T follicular helper cell (primary cell): ENCODE results near the gene LZTR1.
A peak's percentile ranks its signal among the peaks of the same experiment; 100 is the strongest.
"Not testable (repeated sequence)": the region's sequence is repeated elsewhere in the genome, so short reads cannot be mapped to it uniquely, and the experiment has no call there.

ENCODE experiments used
- DNase-seq: peaks from one replicate; pipeline ENCODE4 v3.0.0-alpha.2; 2020; ENCODE audit warnings: low read depth

LZTR1 gene

GRCh38 chr22:20965888-20966855 is 15.9 kb upstream of the LZTR1 start:
- no peak for DNase-seq

DNA sequence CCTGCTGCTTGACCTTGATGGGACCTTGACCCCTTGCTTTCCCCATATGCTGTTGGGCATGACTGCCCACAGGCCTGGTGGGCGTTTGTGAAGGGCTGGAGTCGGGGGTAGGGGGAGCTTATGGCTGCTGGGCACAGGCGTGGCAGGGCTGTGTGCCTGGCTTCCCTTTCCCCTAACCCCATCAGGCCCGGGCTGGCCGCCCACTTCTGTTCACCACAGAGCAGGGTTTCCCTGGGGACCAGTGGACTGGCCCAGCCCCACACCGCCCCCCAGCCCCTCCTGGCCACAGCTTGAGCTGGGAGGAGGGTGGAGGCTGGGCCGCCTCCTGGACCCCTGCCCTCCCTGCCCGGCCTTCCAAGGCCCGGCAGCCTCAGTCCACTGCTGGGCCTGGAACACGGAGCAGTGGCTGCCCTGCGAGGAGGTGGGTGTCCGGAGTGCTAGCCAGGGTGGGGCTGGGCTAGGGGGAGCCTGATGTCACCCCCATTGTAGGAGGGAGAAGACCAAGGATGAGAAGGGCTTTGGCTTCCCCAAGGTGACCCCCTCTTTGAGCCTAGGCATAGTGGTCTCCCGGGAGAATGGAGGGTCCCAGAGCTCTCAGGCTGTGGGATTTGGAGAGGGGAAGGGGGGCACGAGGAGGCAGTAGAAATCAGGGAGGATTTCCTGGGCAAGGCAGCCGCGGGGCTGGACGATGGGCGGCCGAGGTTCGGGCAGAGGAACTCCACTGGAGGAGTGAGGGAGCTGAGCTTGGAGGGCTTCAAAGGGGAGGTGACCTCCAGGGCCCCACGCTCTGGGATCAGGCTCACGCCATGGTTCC is 15.0 kb upstream of the LZTR1 start, which contains the start of gene AIFM3:
TSS of gene AIFM3 (plus strand) at position 373 of the 814 bp plus-strand sequence. CDS start 690 bp downstream, outside the sequence.
- no peak for DNase-seq

DNA sequence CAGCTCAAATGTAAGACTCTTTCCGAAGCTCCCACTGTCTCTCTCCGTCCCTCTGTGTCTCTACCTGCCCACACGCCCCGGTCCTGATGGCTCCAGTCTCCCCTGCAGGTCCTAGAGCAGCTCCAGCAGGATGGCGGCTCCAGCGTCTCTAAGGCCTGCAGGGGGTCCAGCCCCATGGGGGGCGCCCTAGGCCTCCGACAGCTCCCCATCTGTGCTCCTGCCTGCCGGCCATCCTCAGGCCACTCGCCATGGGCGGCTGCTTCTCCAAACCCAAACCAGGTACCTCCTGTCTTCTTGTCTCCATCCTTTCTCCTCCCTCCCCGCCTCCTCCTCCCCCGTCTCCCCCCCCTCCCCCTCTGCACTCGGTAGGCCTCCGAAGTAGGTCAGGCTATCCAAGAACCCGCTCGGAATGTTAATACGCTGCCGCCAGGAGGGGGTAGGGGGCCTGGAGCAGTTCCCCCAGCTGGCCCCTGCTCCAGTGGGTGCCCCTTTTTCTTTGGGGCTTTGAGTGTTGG is 14.3 kb upstream of the LZTR1 start:
- DNase-seq = no peak

DNA sequence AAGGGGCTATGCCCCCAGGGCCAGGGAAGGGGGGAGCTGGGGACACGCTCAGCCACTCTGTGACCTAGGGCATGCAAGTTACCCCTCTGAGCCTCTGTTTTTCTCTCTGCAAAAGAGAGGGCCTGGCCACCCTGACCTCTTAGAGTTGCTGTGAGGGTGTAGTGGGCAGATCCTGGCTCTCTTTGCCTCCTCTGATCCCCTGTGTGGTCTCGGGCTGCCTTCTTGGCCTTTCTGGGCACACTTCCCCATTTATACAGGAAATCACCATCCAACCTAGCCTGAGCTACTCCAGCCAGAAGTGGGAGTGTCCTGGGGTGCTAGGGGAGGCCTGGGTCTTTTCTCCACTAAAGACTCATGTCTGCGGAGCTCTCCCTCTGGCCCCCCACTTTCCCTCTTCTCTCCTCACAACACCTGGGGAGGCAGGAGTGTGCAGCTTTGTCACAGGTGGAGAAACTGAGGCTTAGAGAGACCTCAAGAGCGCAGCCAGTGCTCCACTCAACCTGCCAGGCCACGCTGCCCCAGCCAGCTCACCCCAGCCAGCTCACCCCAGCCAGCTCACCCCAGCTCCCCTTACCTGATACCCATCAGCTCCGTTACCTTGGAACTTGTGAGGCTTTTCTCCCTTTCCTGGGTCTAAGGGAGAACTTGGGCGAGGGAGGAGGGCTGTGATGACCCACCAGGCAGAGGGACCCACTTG is 13.7 kb upstream of the LZTR1 start:
- DNase-seq = no peak

- DNase-seq = no peak
Observed at GRCh38 chr22:20970939-20971657, 11.0 kb upstream of the LZTR1 start.

DNA sequence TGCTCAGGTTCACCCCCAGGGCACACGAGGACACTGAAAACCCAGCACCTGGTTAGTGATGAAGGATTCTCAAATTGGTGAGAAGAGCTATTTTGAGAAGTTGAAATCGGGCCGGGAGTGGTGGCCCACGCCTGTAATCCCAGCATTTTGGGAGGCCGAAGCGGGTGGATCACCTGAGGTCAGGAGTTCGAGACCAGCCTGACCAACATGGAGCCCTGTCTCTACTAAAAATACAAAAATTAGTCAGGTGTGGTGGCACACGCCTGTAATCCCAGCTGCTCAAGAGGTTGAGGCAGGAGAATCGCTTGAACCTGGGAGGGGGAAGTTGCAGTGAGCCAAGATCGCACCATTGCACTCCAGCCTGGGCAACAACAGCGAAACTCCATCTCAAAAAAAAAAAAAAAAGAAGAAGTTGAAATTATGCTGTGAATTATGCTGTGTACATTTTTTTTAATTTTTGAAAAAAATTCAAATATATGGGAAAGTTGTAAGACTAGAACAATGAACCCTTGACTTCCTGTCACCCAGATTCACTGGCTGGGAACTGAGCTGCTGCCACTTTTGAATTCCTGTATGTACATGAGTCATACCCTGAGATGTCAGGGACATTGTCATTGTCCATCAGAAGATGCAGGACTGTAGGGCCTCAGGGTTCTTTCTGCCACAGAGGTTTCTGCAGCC is 9.9 kb upstream of the LZTR1 start:
- not testable (repeated sequence) for DNase-seq

GRCh38 chr22:20972933-20973577 is 9.0 kb upstream of the LZTR1 start:
- no peak for DNase-seq

DNA sequence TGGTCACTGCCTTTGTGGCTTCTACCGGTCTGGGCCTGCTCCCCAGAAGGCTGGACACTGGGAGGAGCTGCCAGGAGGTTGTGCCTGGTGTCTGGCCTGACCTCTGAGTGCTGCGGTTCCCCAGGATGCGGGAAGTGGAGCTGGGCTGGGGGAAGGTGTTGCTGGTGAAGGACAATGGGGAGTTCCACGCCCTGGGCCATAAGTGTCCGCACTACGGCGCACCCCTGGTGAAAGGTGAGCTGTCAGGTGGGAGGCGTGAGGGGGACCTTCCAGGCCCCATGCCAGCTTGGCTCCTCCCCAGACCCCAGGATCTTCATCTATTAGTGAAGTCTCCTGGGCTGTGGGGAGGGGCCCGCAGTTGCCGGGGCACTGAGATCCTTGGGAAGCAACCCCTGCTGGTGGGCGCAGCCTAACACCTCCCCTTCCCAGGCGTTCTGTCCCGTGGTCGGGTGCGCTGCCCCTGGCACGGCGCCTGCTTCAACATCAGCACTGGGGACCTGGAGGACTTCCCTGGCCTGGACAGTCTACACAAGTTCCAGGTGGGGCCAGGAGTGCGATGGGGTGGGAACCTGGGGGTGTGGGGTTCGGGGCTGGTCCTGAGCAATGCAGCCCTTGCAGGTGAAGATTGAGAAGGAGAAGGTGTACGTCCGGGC is 8.3 kb upstream of the LZTR1 start:
- DNase-seq = no peak

DNA sequence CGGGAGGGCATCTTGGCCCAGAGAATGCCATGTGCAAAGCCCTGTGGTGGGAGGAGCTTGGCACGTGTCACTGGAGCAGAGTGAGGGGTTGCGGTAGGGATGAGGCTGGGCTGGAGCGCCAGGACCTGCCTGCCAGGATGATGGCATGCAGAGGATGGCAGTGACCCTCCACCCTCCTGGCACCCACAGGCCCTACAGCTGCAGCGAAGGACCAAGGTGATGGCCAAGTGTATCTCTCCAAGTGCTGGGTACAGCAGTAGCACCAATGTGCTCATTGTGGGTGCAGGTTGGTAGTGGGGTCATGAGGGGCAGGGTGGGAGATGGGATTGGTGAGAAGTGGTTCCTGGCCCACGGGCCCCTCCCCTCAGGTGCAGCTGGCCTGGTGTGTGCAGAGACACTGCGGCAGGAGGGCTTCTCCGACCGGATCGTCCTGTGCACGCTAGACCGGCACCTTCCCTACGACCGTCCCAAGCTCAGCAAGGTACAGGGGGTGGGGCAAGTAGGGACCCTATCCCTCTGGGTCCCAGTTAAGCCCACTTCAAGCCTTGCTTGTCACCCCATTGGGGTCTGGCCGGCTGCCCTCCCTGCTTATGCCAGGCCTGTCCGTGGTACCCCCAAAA is 7.7 kb upstream of the LZTR1 start:
- no peak for DNase-seq

DNA sequence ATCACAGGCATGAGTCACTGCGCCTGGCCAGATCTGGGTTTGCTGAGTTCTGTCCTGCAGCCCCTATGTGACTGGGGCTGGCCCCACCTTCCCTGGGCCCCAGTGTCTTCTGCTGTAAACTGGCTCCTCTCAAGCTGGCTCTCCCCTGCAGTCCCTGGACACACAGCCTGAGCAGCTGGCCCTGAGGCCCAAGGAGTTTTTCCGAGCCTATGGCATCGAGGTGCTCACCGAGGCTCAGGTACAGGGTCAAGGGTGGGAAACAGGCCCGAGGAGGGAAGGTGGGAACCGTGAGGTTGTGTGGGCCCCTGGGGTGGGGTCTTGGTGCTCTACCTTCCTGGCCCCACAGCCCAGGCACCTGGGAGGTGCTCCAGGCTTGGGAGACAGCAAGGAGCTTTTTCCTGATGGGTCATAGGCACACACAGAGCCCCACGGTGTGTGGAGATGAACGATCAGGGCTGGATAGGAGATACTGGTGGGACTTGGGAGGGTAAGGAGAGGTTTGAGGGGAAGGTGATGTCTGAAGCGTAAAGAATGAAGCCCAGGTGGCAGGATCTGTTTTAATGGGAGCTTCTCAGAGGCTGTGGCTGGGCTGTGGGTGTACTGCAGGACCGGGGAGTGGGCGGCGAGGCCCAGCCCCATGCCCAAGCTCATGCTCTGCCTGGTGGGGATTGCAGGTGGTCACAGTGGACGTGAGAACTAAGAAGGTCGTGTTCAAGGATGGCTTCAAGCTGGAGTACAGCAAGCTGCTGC is 6.4 kb upstream of the LZTR1 start:
- DNase-seq = no peak

- DNase-seq = no peak
Observed at GRCh38 chr22:20976291-20976877, 5.7 kb upstream of the LZTR1 start.

DNA sequence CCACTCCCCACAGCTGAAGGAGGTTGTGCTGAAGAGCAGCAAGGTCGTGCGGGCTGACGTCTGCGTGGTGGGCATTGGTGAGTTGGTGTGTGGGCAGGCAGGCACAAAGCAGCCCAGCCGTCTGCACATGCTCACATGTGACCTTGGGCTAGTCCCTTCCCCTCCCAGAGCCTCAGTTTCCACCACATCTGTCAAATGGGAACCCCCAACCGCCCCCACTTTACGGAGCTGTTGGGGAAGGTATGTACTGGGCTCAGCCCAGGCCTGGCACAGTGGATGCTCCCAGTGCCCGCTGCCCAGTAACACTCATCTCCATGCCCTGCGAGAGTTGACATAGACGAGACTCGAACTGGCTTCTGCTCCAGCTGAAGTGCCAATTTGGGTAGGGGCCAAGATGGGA is 5.1 kb upstream of the LZTR1 start:
- DNase-seq = no peak

GRCh38 chr22:20977516-20978170 is 4.5 kb upstream of the LZTR1 start:
- no peak for DNase-seq

GRCh38 chr22:20978419-20978818 is 3.7 kb upstream of the LZTR1 start:
- no peak for DNase-seq

GRCh38 chr22:20979243-20979809 is 2.8 kb upstream of the LZTR1 start:
- DNase-seq = peak; percentile 56

GRCh38 chr22:20979940-20980453 is 2.1 kb upstream of the LZTR1 start:
- DNase-seq = no peak

DNA sequence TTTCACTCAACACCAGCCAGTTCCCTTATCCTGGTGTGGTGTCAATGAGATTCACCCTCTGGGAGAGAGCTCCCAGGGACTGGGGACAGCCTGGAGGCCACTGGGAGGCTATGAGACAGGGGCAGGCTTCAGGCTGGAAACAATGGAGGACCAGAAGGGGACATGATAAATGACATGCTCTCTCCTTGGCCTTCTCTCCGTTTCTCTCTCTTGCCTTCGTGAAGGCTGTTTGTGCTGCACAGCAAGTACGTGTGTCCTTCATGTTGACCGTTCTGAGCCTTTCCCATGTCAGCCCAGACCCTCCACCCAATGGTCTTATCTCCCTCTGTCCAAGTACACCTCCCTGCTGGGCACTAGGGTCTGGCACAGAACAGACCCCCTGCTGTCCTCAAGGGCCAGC is 1.6 kb upstream of the LZTR1 start:
- DNase-seq = no peak
